ENCODE results near the gene MPPED2. TPM values are rescaled to one million over a fixed set of nuclear protein-coding genes. Genes with fewer than 3 reads are reported as not detected.

The MPPED2 gene
- total and polyA plus RNA-seq, 2 of the 13 experiments (the other 11 are each of a cell fraction or from before 2014, with no cell fraction given) = not detected

GRCh38 chr11:30388957-30389356 lies 197.2 kb downstream of the MPPED2 start (continued):
- no peak for TF ChIP-seq ZNF512B (CRISPR knock-in tag; IDR thresholded peaks at IDR 0.05; ENCODE audit: borderline replicate concordance)
- no peak for TF ChIP-seq SOX13 (IDR thresholded peaks at IDR 0.05)
- TF ChIP-seq SOX13 (CRISPR knock-in tag; conservative IDR thresholded peaks at IDR 0.05 in 1 of 2, IDR thresholded peaks at IDR 0.05 in 1 of 2) = no peak
- TF ChIP-seq ZNF282 (IDR thresholded peaks at IDR 0.05; ENCODE audit: partially characterized antibody) = no peak

GRCh38 chr11:30387891-30388861 lies 198.0 kb downstream of the MPPED2 start:
- intact Hi-C loops (cut with micrococcal nuclease; ENCODE audit: unreplicated experiment) = no loop called here
- no peak overlapping the region for H2AFZ ChIP-seq (ENCODE audit: low read length)
- no peaks in the 10 kb centered on the region for H3K9me3 ChIP-seq (ENCODE audit: low read length)
- H3K4me3 ChIP-seq (replicated peaks in 1 of 3; ENCODE audit: insufficient read depth in 1 of 3, low read depth in 2 of 3, low read length in 3 of 3) = no peak overlapping the region
- H3K9ac ChIP-seq (ENCODE audit: insufficient read depth, low read depth, low read length) = no peak overlapping the region
- DNase-seq (ENCODE audit: low spot score) (no peak), FAIRE-seq (no peak), ATAC-seq (no peak)
- CTCF ChIA-PET (ENCODE audit: low intra/inter-chr PET ratio, low total read pairs) = no interaction called here
- in situ Hi-C loops (cut with HindIII; ENCODE audit: extremely low pct_ligation_motif_present, low pct_unique_long_range_greater_than_20kb) = no loop called here
- WGBS (ENCODE audit: low lambda C conversion rate) = 20% methylated on average over 18 of the region's 19 CpGs
- H3K27me3 ChIP-seq (ENCODE audit: control insufficient read depth in 1 of 2, insufficient read depth in 2 of 2, low read length in 2 of 2) = no peaks in the 10 kb centered on the region; a peak in 1 of 5 replicates
- no peaks in the 10 kb centered on the region for H3K4me1 ChIP-seq (ENCODE audit: insufficient read depth, low read length)
- no peaks in the 10 kb centered on the region for H3K36me3 ChIP-seq (replicated peaks in 1 of 2; ENCODE audit: control insufficient read depth in 1 of 2, insufficient read depth in 2 of 2, low read length in 2 of 2)
- no TSS peak for BruUV-seq (replicated peaks)
- H3K27ac ChIP-seq (ENCODE audit: extremely low read length, insufficient read depth, low read length) = no peak overlapping the region
- no peaks in the 10 kb centered on the region for H3K79me2 ChIP-seq (ENCODE audit: insufficient read depth, low read length)
- no peak overlapping the region for H3K4me2 ChIP-seq (ENCODE audit: low read depth, low read length)
- no peaks in the 10 kb centered on the region for H4K20me1 ChIP-seq (ENCODE audit: insufficient read depth, low read length)
- POLR2A ChIA-PET = no interaction called here
- TF ChIP-seq ZNF460 (CRISPR knock-in tag; IDR thresholded peaks at IDR 0.05; ENCODE audit: borderline replicate concordance) = no peak
- no peak for TF ChIP-seq SMC3 (IDR thresholded peaks at IDR 0.05; ENCODE audit: low read length)
- no peak for TF ChIP-seq MTF1 (CRISPR knock-in tag; IDR thresholded peaks at IDR 0.05)
- TF ChIP-seq ZNF639 (CRISPR knock-in tag; conservative IDR thresholded peaks at IDR 0.05) = no peak
- no peak for TF ChIP-seq PTBP1 (IDR thresholded peaks at IDR 0.05; ENCODE audit: low read depth, low read length, poor library complexity, severe bottlenecking)
- no peak for TF ChIP-seq TERF1 (CRISPR knock-in tag; IDR thresholded peaks at IDR 0.05)
- TF ChIP-seq HNRNPL (IDR thresholded peaks at IDR 0.05; ENCODE audit: low read depth, low read length) = no peak
- no peak for TF ChIP-seq DNMT1 (CRISPR knock-in tag; IDR thresholded peaks at IDR 0.05)
- TF ChIP-seq TFAP4 (IDR thresholded peaks at IDR 0.05; ENCODE audit: borderline replicate concordance, low read depth) = no peak
- no peak for TF ChIP-seq SMARCC2 (IDR thresholded peaks at IDR 0.05)
- TF ChIP-seq GTF3A (CRISPR knock-in tag; conservative IDR thresholded peaks at IDR 0.05) = no peak
- TF ChIP-seq PHF20 (CRISPR knock-in tag; IDR thresholded peaks at IDR 0.05) = no peak
- no peak for TF ChIP-seq KLF9 (CRISPR knock-in tag; IDR thresholded peaks at IDR 0.05; ENCODE audit: low read depth)
